GM10847 (cell line): ENCODE data around the gene ANKRD16.

Experiments used
- POLR2A ChIP-seq: IDR thresholded peaks from 2 replicates; pipeline ENCODE4 v1.6.1; 2011; ENCODE audit not compliant: insufficient read length; ENCODE audit errors: extremely low read depth

The ANKRD16 gene

GRCh38 chr10:5910323-5911100 lies 20.8 kb upstream of the ANKRD16 start:
- TF ChIP-seq POLR2A = no peak

DNA sequence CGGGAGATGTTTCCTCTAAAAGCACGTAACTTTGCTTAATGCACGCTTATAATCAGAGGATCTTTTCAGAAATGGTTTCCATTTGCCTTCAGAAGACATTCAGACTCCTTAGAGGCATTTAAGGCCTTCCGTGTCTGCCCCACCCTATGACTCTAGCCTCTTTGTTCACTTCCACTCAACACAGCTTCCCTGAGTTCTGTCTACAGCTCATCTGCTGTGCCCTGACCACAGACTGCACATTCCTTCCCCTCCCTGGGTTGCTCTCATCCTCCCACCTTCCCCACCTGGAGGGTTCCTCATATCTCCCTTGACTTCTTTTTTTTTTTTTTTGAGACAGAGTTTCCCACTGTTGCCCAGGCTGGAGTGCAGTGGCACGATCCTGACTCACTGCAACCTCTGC lies 17.0 kb upstream of the ANKRD16 start:
- TF ChIP-seq POLR2A = no peak

- no peak for TF ChIP-seq POLR2A
Observed at GRCh38 chr10:5905854-5906507, 16.3 kb upstream of the ANKRD16 start.

DNA sequence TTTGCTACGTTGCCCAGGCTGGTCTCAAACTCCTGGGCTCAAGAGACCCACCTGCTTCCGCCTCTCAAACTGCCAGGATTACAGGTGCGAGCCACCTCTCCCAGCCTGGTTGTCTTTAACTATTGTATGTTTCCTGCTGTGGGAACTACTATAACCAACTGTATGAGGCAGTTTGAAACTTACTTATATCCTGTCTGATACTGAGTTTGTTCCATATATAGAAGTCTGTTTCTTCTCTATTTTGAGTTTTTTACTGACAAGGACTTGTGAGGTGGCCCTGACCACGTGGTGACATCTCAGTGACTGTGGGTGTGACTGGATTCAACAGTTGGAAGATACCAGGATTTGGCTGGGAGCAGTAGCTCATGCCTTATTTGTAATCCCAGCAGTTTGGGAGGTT lies 14.5 kb upstream of the ANKRD16 start:
- no peak for TF ChIP-seq POLR2A

DNA sequence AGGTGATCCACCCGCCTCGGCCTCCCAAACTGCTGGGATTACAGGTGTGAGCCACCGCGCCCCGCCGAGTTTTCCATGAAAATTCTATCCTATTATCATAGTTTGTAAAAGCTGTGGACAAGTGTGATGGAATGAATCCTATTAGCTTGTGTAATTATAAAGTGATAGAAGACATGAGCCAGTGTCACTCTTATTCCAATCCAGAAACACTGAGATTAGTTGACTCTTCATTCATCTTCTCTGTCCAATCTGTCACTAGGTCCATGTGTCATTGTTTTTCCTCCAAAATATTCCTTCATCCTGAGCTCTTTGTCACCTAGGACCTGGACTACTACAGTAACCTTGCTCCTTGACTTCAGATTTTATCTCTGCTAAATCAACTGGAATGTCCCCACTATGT lies 13.9 kb upstream of the ANKRD16 start:
- TF ChIP-seq POLR2A = no peak

DNA sequence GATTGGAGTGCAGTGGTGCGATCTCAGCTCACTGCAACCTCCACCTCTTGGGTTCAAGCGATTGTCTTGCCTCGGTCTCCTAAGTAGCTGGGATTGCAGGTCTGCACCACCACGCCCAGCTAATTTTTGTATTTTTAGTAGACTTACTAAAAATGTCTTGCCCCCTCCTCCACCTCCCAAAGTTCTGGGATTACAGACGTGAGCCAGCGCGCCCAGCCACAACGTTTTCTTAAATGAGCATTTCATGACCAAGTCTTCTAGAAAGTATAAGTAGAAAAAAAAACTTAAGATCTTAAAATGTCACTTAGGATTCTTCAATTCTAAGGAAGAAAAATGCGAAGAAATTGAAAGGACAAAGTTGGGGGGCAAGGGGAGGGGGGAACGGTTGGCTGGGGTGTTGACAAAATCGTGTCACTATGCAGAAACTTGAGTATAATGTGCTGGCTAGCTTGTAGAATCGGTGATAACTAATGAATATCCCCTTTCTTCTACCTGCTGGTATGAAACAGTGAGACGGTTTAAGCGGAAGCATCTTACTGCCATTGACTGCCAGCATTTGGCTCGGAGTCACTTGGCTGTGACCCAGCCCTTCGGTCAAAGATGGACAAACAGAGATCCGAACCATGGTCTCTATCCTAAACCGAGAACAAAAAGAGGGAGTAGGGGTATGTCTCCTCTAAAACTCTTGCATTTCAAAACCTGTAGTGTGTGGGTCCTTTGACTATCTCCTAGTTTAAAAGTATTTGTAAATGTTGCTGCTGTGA lies 13.0 kb upstream of the ANKRD16 start:
- no peak for TF ChIP-seq POLR2A

DNA sequence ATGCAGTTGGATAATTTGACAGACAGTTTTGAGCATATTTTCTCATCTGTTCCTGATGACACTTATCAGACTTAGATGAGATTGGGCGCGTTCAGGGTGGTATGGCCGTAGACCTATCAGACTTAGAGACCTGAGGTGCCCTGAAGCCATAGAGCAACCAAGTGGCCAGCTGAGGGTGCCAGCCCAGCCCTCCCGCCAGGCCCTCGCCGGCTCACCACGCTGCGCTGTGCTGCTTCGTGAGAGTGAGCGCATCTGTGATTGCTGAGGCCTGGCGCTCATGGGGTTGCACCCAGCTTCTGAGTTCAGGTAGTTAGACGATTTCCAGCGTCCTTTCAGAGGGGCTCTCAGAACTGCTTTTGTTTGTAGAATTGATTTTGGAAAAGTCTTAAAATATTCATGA lies 10.6 kb upstream of the ANKRD16 start:
- TF ChIP-seq POLR2A = no peak

DNA sequence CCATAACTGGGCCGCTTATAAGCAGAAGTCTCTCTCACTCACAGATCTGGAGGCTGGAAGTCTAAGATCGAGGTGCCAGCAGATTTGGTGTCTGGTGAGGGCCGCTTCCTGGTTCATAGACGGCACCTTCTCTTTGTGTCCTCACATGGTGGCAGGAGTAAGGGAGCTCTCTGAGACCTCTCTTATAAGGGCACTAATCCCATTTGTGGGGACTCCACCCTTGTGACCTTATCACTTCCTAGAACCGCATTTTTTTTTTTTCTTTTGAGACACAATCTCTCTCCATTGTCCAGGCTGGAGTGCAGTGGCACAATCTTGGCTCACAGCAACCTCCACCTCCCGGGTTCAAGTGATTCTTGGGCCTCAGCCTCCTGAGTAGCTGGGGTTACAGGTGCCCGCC lies 8.5 kb upstream of the ANKRD16 start:
- no peak for TF ChIP-seq POLR2A

- TF ChIP-seq POLR2A = no peak
Observed at GRCh38 chr10:5897504-5897903, 7.8 kb upstream of the ANKRD16 start.

- TF ChIP-seq POLR2A = no peak
Observed at GRCh38 chr10:5897053-5897340, 7.3 kb upstream of the ANKRD16 start.

- TF ChIP-seq POLR2A = no peak
Observed at GRCh38 chr10:5896208-5897052, 6.7 kb upstream of the ANKRD16 start.

DNA sequence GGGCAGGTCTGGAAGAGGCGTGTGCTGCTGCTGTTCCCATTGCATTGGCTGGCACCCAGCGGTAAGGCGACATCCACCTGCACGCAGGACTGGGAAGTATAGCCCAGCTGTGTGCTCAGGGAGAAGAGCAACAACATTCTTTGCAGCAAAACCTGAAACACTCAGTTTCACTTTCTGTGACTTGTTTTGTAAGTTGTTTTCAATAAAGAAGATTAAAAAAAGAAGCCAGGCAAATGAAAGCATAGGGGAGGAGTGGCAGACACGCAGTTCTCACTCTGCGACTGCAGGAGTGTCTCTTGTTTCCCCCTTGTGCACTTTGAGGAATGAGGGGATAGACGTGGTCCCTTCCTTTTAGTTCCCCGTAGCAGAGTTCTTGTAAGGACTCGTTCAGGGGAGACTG lies 6.1 kb upstream of the ANKRD16 start:
- no peak for TF ChIP-seq POLR2A

DNA sequence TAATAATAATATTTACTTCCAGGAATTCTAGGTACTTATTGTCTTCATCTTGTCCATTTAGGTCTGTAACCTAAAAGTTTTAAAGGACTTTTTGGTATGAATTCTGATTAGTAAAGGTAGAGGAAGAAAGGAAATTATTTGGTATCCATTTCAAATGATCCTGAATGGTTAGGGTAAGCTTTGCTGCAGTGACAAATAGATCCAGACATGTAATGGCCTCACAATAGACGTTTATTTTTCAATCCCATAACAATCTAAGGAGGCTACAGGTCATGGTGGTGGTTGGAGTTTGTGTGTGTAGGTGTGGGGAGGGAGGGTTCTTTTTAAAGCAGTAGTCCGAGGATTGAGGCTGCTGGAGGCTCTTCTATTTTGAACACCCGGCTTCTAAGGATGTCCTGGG lies 5.7 kb upstream of the ANKRD16 start:
- TF ChIP-seq POLR2A = no peak

DNA sequence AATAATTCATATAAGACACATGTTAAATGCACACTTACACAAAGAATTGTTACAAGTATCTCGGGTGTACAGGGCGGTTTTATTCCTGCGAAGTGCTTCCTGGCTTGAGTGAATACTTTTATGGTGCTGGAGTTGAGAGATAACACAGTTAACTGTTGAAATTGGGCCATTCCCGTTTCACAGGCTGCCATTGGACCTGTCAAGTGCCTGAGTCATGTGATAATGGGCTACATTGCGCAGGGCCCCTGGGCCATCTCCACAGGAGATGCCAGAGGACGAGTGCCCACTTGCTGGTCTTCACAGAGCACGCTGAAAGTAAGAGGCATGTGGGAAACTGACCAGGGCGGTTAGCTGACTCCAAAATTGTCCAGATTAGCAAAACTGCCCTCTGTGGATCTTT lies 5.2 kb upstream of the ANKRD16 start:
- no peak for TF ChIP-seq POLR2A

GRCh38 chr10:5894403-5894802 lies 4.7 kb upstream of the ANKRD16 start:
- no peak for TF ChIP-seq POLR2A
